ENCODE measurements around the gene NCAPG. TPM values are rescaled to one million over a fixed set of nuclear protein-coding genes. Genes with fewer than 3 reads are reported as not detected.

Gene NCAPG
- total RNA-seq, 1 experiment from 2014 or later = 38.6 TPM

GRCh38 chr4:17778431-17778830 is 32.3 kb upstream of the NCAPG start:
- no TSS peak for BruUV-seq (replicated peaks)
- Mint-ChIP-seq H3K36me3 (ENCODE audit: insufficient read depth, unreplicated experiment) (no peaks in the 10 kb centered on the region), H3K4me3 (ENCODE audit: unreplicated experiment) (no peak overlapping the region), H3K27me3 (ENCODE audit: insufficient read depth, unreplicated experiment) (peaks cover 26% of the 10 kb centered on the region), H3K4me1 (ENCODE audit: insufficient read depth, unreplicated experiment) (peaks cover 7% of the 10 kb centered on the region), H3K27ac (ENCODE audit: low read depth, unreplicated experiment) (no peak overlapping the region), H3K9me3 (ENCODE audit: unreplicated experiment) (no peaks in the 10 kb centered on the region)
- POLR2A ChIA-PET = interaction anchor here (0.7 kb wide), 1 partner anchor 12 kb away, joined by 3 read pairs; no protein-coding TSS in a partner anchor
- no peak for TF ChIP-seq CTCF (IDR thresholded peaks at IDR 0.05; ENCODE audit: unreplicated experiment)
- intact Hi-C loops (cut with micrococcal nuclease) = no loop called here
- no peak for DNase-seq (ENCODE audit: unreplicated experiment)
- CTCF ChIA-PET = interaction anchor here (0.6 to 0.9 kb wide), 3 partner anchors 14 to 831 kb away, joined by 3 to 5 read pairs (median 3); no protein-coding TSS in a partner anchor

GRCh38 chr4:17780501-17781299 is 30.1 kb upstream of the NCAPG start:
- Mint-ChIP-seq H3K4me1 (ENCODE audit: insufficient read depth, unreplicated experiment) (peaks cover 7% of the 10 kb centered on the region), H3K27ac (ENCODE audit: low read depth, unreplicated experiment) (no peak overlapping the region), H3K9me3 (ENCODE audit: unreplicated experiment) (no peaks in the 10 kb centered on the region), H3K27me3 (ENCODE audit: insufficient read depth, unreplicated experiment) (peaks cover 26% of the 10 kb centered on the region), H3K36me3 (ENCODE audit: insufficient read depth, unreplicated experiment) (no peaks in the 10 kb centered on the region), H3K4me3 (ENCODE audit: unreplicated experiment) (peak overlapping the region; percentile 64)
- no TSS peak for BruUV-seq (replicated peaks)
- intact Hi-C loops (cut with micrococcal nuclease) = no loop called here
- DNase-seq (ENCODE audit: unreplicated experiment) = no peak
- POLR2A ChIA-PET = no interaction called here
- CTCF ChIA-PET = no interaction called here
- no peak for TF ChIP-seq CTCF (IDR thresholded peaks at IDR 0.05; ENCODE audit: unreplicated experiment)

- CTCF ChIA-PET = no interaction called here
Observed at GRCh38 chr4:17781300-17782287, 29.2 kb upstream of the NCAPG start, which contains the start of gene FAM184B. FAM184B (minus strand) TSS chr4:17781621; CDS start chr4:17781299, 322 bp downstream.

More at GRCh38 chr4:17781300-17782287, 29.2 kb upstream of the NCAPG start, which contains the start of gene FAM184B:
- peaks cover 26% of the 10 kb centered on the region for H3K27me3 Mint-ChIP-seq (ENCODE audit: insufficient read depth, unreplicated experiment)
- H3K27ac Mint-ChIP-seq (ENCODE audit: low read depth, unreplicated experiment) = no peak within 1 kb of the TSS
- no peaks in the 10 kb centered on the region for H3K9me3 Mint-ChIP-seq (ENCODE audit: unreplicated experiment)
- no TSS peak for BruUV-seq (replicated peaks)
- H3K4me1 Mint-ChIP-seq (ENCODE audit: insufficient read depth, unreplicated experiment) = peaks cover 7% of the 10 kb centered on the region
- intact Hi-C loops (cut with micrococcal nuclease) = no loop called here
- no peak for TF ChIP-seq CTCF (IDR thresholded peaks at IDR 0.05; ENCODE audit: unreplicated experiment)
- H3K36me3 Mint-ChIP-seq (ENCODE audit: insufficient read depth, unreplicated experiment) = no peaks in the 10 kb centered on the region
- no peak for DNase-seq (ENCODE audit: unreplicated experiment)
- peak within 1 kb of the TSS; percentile 64 for H3K4me3 Mint-ChIP-seq (ENCODE audit: unreplicated experiment)
- POLR2A ChIA-PET = interaction anchor here (1.0 kb wide), 1 partner anchor 176 kb away, joined by 3 read pairs; no protein-coding TSS in a partner anchor
